IPS-15b (cell line): ENCODE measurements around the gene TNFRSF1A.

Source experiments
- H3K27me3 ChIP-seq: one replicate; pipeline ENCODE4 v1.6.1; 2013; ENCODE audit warnings: low read length; ENCODE audit not compliant: control insufficient read depth, insufficient read depth
- H3K36me3 ChIP-seq: one replicate; pipeline ENCODE4 v1.6.1; 2013; ENCODE audit warnings: low read length; ENCODE audit not compliant: control insufficient read depth, insufficient read depth
- H3K4me1 ChIP-seq: one replicate; pipeline ENCODE4 v1.6.1; 2013; ENCODE audit warnings: mild to moderate bottlenecking, low read length; ENCODE audit not compliant: control insufficient read depth, insufficient read depth
- H3K4me3 ChIP-seq: one replicate; pipeline ENCODE4 v1.5.1; 2013; ENCODE audit warnings: low read depth, low read length
- H3K9ac ChIP-seq: one replicate; pipeline ENCODE4 v1.6.1; 2013; ENCODE audit warnings: low read depth, mild to moderate bottlenecking, low read length
- H3K9me3 ChIP-seq: one replicate; pipeline ENCODE4 v1.6.1; 2013; ENCODE audit warnings: mild to moderate bottlenecking, low read length; ENCODE audit not compliant: control insufficient read depth, insufficient read depth

TNFRSF1A gene

DNA sequence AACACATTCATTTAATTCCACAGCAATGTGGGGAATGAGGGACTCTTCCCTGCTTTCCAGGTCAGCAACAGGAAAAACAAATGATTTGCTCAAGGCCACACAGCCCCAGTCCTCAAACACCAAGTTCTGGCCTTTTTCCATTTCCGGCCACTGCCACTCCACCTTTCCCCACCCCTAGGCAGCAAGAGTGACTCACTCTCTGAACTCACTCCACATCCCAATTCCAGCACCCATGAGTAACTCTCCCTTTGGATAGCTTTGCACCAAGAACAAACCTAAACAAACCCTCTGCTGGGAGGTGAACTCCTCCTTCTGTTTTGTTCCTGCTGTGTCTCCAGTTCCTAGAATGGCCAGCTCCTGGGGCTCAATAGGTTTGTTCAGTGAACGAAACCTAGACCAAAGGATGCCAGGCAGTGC is 61.8 kb downstream of the TNFRSF1A start:
- no peaks in the 10 kb centered on the region for H3K36me3 ChIP-seq
- H3K27me3 ChIP-seq, result no peaks in the 10 kb centered on the region
- no peak overlapping the region for H3K9ac ChIP-seq
- H3K4me1 ChIP-seq, result peaks cover 12% of the 10 kb centered on the region
- H3K9me3 ChIP-seq, result no peaks in the 10 kb centered on the region
- H3K4me3 ChIP-seq, result no peak overlapping the region

DNA sequence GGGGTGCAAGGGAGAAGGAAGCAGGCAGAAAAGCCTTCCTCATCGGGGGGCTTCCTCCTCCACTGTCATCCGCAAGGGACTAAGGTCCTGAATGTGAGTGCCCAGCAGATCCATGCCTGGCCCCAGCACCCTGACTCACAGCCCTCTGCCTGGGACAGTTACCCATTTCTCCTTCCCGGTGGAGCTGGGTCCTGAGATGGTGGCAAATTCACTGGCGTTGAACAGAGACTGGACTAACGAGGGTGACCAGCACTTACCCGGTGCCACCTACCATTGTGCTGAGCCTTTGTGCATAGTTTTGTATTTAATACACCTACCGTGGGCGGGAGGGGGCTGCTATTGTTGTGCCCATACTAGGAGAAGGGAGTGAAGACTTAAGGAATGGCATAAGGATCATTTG is 62.2 kb downstream of the TNFRSF1A start:
- no peak overlapping the region for H3K9ac ChIP-seq
- H3K9me3 ChIP-seq, result no peaks in the 10 kb centered on the region
- H3K4me3 ChIP-seq, result no peak overlapping the region
- H3K27me3 ChIP-seq, result no peaks in the 10 kb centered on the region
- H3K4me1 ChIP-seq, result peaks cover 12% of the 10 kb centered on the region
- H3K36me3 ChIP-seq, result no peaks in the 10 kb centered on the region

DNA sequence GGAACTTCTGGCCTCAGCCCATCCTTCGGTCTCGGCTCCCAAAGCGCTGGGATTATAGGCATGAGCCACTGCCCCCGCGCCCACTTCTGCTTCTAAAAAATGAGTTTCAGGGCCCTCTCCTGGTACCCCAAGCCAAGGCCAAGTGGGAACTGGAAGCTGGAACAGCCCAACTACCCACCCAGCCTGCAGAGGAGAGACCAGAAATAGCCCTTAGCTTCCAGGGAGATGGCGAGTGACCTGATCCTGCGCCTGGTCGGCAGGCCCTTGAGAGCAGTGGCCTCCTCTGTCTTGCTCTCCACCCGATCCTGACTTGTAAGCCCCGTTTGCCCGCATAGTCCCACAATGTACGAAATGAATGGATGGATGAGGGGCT is 62.6 kb downstream of the TNFRSF1A start:
- Histone ChIP-seq H3K36me3 (no peaks in the 10 kb centered on the region), H3K4me1 (peaks cover 15% of the 10 kb centered on the region), H3K9me3 (no peaks in the 10 kb centered on the region), H3K9ac (no peak overlapping the region), H3K4me3 (no peak overlapping the region), H3K27me3 (no peaks in the 10 kb centered on the region)
